Liver (tissue), 9 donors: ENCODE results near the gene COG2. TPM values are rescaled to one million over a fixed set of nuclear protein-coding genes. Genes with fewer than 3 reads are reported as not detected.
"Not testable (repeated sequence)": the region's sequence is repeated elsewhere in the genome, so short reads cannot be mapped to it uniquely, and the experiment has no call there.

ENCODE experiments used
- DNase-seq: peaks from one replicate; pipeline ENCODE4 v3.0.0-alpha.2; 2017; ENCODE audit warnings: low spot score
- H3K27ac ChIP-seq, 2 donors: one replicate each; pipeline ENCODE4 v1.7.0; 2013; ENCODE audit warnings: inconsistent platforms in 2 of 2, low read length in 2 of 2, control low read depth in 1 of 2, low read depth in 1 of 2, mild to moderate bottlenecking in 1 of 2
- H3K27me3 ChIP-seq, 4 donors: one replicate each; pipeline versions ENCODE4 v1.6.1 to v1.7.0; 2013; ENCODE audit warnings: low read length in 3 of 4, inconsistent platforms in 1 of 4, mild to moderate bottlenecking in 1 of 4, moderate library complexity in 1 of 4; ENCODE audit not compliant: control insufficient read depth in 4 of 4, insufficient read depth in 4 of 4
- H3K36me3 ChIP-seq, 4 donors: one replicate each; pipeline versions ENCODE4 v1.6.1 to v1.7.0; 2013; ENCODE audit warnings: low read length in 3 of 4, mild to moderate bottlenecking in 3 of 4, low read depth in 1 of 4, moderate library complexity in 1 of 4; ENCODE audit not compliant: control insufficient read depth in 4 of 4, insufficient read depth in 3 of 4
- H3K4me1 ChIP-seq, 4 donors: one replicate each; pipeline versions ENCODE4 v1.6.1 to v1.7.0; 2013; ENCODE audit warnings: low read length in 3 of 4, mild to moderate bottlenecking in 3 of 4, moderate library complexity in 1 of 4; ENCODE audit not compliant: control insufficient read depth in 4 of 4, insufficient read depth in 4 of 4
- H3K4me3 ChIP-seq, 3 donors: one replicate each; pipeline versions ENCODE4 v1.6.1 to v1.7.0; 2013; ENCODE audit warnings: low read length in 3 of 3, control low read depth in 1 of 3, low read depth in 1 of 3, mild to moderate bottlenecking in 1 of 3
- H3K9ac ChIP-seq, 2 donors: one replicate each; pipeline ENCODE4 v1.7.0; 2013; ENCODE audit warnings: low read length in 2 of 2, mild to moderate bottlenecking in 2 of 2, moderate library complexity in 2 of 2, control low read depth in 1 of 2, low read depth in 1 of 2
- H3K9me3 ChIP-seq, 4 donors: one replicate each; pipeline versions ENCODE4 v1.6.1 to v1.7.0; 2013; ENCODE audit warnings: low read length in 3 of 4; ENCODE audit not compliant: control insufficient read depth in 4 of 4
- ATF3 ChIP-seq: IDR thresholded peaks from 2 replicates; pipeline ENCODE4 v1.6.1; 2016; ENCODE audit warnings: antibody characterized with exemption
- EGR1 ChIP-seq, 2 donors: IDR thresholded peaks; 2 replicates each; pipeline ENCODE4 v1.6.1; 2016 to 2018; ENCODE audit warnings: antibody characterized with exemption in 2 of 2, low read depth in 2 of 2
- FOXA1 ChIP-seq: IDR thresholded peaks from 2 replicates; pipeline ENCODE4 v1.6.1; 2016; ENCODE audit warnings: antibody characterized with exemption
- FOXA2 ChIP-seq: IDR thresholded peaks from 2 replicates; pipeline ENCODE4 v1.6.1; 2016; ENCODE audit warnings: antibody characterized with exemption
- HNF4A ChIP-seq, 2 donors: conservative IDR thresholded peaks; 2 replicates each; pipeline ENCODE4 v1.6.1; 2016; ENCODE audit warnings: antibody characterized with exemption in 2 of 2, mild to moderate bottlenecking in 2 of 2
- JUND ChIP-seq, 2 donors: IDR thresholded peaks; 2 replicates each; pipeline ENCODE4 v1.6.1; 2016; ENCODE audit warnings: antibody characterized with exemption in 2 of 2
- MAX ChIP-seq: IDR thresholded peaks from 2 replicates; pipeline ENCODE4 v1.6.1; 2016; ENCODE audit warnings: antibody characterized with exemption
- NR2F2 ChIP-seq: IDR thresholded peaks from 2 replicates; pipeline ENCODE4 v1.6.1; 2016; ENCODE audit warnings: antibody characterized with exemption
- RAD21 ChIP-seq, 2 donors: IDR thresholded peaks; 2 replicates each; pipeline ENCODE4 v1.6.1; 2016; ENCODE audit warnings: antibody characterized with exemption in 2 of 2, mild to moderate bottlenecking in 2 of 2
- REST ChIP-seq: IDR thresholded peaks from 2 replicates; pipeline ENCODE4 v1.6.1; 2016; ENCODE audit warnings: antibody characterized with exemption, mild to moderate bottlenecking
- RXRA ChIP-seq, 2 donors: IDR thresholded peaks; 2 replicates each; pipeline ENCODE4 v1.6.1; 2017 to 2018; ENCODE audit warnings: antibody characterized with exemption in 2 of 2, mild to moderate bottlenecking in 1 of 2
- TAF1 ChIP-seq: conservative IDR thresholded peaks from 2 replicates; pipeline ENCODE4 v1.6.1; 2016; ENCODE audit warnings: antibody characterized with exemption, mild to moderate bottlenecking
- YY1 ChIP-seq: IDR thresholded peaks from 2 replicates; pipeline ENCODE4 v1.6.1; 2016; ENCODE audit warnings: antibody characterized with exemption, mild to moderate bottlenecking
- WGBS: extraction: QIAGEN DNeasy Blood & Tissue Kit; methylation state at CpG from one replicate; pipeline ENCODE4 v1.1.7; 2013; 5-methylcytosine and 5-hydroxymethylcytosine counted together
- polyA plus RNA-seq, 2 donors: library from polyadenylated mRNA; stranded (reverse) in 1 of 2; unstranded in 1 of 2; fragments of 200-250 nt in 1 of 2; fragments of >200 nt in 1 of 2; fragmentation: Nextera tagmentation in 1 of 2; extraction: Ambion mirVana in 1 of 2; gene quantifications; one replicate each; pipeline versions ENCODE4 v1.2.1 to v1.2.3, GENCODE V29; 2013 to 2015
- total RNA-seq, 2 donors: library from RNA; depleted of rRNA; stranded (reverse); fragments of >200 nt; gene quantifications; one replicate each; pipeline ENCODE4 v1.2.3, GENCODE V29; 2014
- TF ChIP-seq, protein P1 (sequence below): fragments of 150-350 bp; IDR thresholded peaks from 2 replicates; pipeline ENCODE4 v1.5.1; 2017; ENCODE audit warnings: improper control_type of control experiment, low read depth, low read length; ENCODE audit not compliant: missing input control
- donor health status: healthy.
- donor health status: healthy.
- donor health status: healthy.
- donor health status: healthy.
- donor health status: healthy.

COG2 gene
- total and polyA plus RNA-seq, 4 donors: 6.4 to 16.1 (median 14.3) TPM

DNA sequence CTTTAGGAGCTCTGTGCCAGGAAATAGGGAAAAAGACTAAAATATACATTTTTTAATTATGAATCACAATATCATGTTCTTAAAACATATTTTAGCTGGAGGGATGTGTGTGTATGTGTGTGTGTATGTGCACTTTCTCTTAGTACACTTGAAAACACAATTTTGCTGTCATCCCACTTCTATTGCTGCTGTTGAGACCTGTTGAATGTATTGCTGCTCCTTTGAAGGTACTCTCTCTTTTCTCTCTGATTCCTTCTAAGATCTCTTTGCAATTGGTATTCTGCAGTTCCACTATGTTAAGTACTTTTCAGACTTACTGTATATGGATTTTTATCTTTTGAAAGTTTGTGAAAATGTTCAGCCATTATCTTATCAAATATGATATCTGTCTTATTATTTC, 43.5 kb upstream of the COG2 start (continued):
- TF ChIP-seq REST (no peak), EGR1 (IDR thresholded peaks at IDR 0.05; ENCODE audit: low read depth in 2 of 2) (no peak), HNF4A (conservative IDR thresholded peaks at IDR 0.05) (no peak), RAD21 (IDR thresholded peaks at IDR 0.05) (no peak), MAX (no peak), RXRA (IDR thresholded peaks at IDR 0.05) (no peak)

DNA sequence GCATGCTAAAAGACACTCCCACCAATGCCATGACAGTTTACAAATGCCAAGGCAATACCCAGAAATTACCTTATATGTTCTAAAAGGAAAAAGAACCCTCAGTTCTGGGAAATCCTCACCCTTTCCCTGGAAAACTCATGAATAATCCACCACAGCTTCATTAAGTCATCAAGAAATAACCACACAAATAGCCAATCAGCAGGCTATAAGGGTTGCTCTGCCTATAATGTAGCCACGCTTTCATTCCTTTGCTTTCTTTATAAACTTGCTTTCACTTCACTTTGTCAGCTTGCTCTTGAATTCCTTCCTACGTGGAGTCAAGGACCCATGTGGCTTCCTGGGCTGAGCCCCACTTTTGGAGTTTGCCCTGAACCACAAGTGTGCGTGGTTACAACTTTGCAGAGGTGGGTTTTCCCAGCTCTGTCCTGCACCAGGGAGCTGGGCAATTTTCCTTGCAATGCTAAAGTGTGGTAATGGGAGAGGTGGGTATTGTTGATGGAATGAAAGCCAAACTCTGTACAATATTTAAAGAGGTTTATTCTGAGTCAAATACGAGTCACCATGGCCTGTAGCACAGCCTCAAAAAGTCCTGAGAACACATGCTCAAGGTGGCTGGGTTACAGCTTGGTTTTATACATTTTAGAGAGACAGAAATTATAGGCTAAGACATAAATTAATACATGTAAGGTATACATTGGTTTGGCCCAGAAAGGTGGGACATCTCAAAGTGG, 42.2 kb upstream of the COG2 start:
- H3K4me1 ChIP-seq: no peaks in the 10 kb centered on the region
- no peaks in the 10 kb centered on the region for H3K9me3 ChIP-seq
- no peaks in the 10 kb centered on the region for H3K36me3 ChIP-seq
- DNase-seq: no peak
- H3K27me3 ChIP-seq: no peaks in the 10 kb centered on the region
- TF ChIP-seq RXRA (IDR thresholded peaks at IDR 0.05) (no peak), ATF3 (no peak)
- H3K4me3 ChIP-seq: no peak overlapping the region
- 82% methylated on average over 4 of the region's 4 CpGs for WGBS
- no peak overlapping the region for H3K27ac ChIP-seq
- H3K9ac ChIP-seq: no peak overlapping the region

GRCh38 chr1:230600657-230601400, 41.5 kb upstream of the COG2 start:
- not testable (repeated sequence) for H3K9me3 ChIP-seq, H3K36me3 ChIP-seq, H3K4me1 ChIP-seq, H3K4me3 ChIP-seq, H3K9ac ChIP-seq, H3K27me3 ChIP-seq, DNase-seq, H3K27ac ChIP-seq
- WGBS: 92% methylated on average over 2 of the region's 2 CpGs

- H3K27ac ChIP-seq: no peak overlapping the region
- no peaks in the 10 kb centered on the region for H3K27me3 ChIP-seq
- H3K9ac ChIP-seq: no peak overlapping the region
- WGBS: 79% methylated on average over 2 of the region's 2 CpGs
- no peaks in the 10 kb centered on the region for H3K36me3 ChIP-seq
- no peaks in the 10 kb centered on the region for H3K9me3 ChIP-seq
- DNase-seq: no peak
- no peaks in the 10 kb centered on the region for H3K4me1 ChIP-seq
- no peak overlapping the region for H3K4me3 ChIP-seq
- TF ChIP-seq REST (no peak), FOXA2 (no peak), TAF1 (no peak), NR2F2 (no peak), MAX (no peak), YY1 (no peak), JUND (IDR thresholded peaks at IDR 0.05) (no peak), FOXA1 (no peak), RAD21 (IDR thresholded peaks at IDR 0.05) (no peak)
- TF ChIP-seq, protein P1, sequence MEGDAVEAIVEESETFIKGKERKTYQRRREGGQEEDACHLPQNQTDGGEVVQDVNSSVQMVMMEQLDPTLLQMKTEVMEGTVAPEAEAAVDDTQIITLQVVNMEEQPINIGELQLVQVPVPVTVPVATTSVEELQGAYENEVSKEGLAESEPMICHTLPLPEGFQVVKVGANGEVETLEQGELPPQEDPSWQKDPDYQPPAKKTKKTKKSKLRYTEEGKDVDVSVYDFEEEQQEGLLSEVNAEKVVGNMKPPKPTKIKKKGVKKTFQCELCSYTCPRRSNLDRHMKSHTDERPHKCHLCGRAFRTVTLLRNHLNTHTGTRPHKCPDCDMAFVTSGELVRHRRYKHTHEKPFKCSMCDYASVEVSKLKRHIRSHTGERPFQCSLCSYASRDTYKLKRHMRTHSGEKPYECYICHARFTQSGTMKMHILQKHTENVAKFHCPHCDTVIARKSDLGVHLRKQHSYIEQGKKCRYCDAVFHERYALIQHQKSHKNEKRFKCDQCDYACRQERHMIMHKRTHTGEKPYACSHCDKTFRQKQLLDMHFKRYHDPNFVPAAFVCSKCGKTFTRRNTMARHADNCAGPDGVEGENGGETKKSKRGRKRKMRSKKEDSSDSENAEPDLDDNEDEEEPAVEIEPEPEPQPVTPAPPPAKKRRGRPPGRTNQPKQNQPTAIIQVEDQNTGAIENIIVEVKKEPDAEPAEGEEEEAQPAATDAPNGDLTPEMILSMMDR: no peak
These were observed 33.1 kb upstream of the COG2 start for GRCh38 chr1:230609208-230609607.
